Gastrocnemius medialis (tissue), 4 donors: ENCODE results near the gene SBSN. TPM values are rescaled to one million over a fixed set of nuclear protein-coding genes. Genes with fewer than 3 reads are reported as not detected.

Experiments used
- ATAC-seq, 2 donors: fragments of 150-250 bp; one replicate each; pipeline ENCODE4 v1.9.1; 2016
- DNase-seq, 2 donors: peaks; one replicate each; pipeline ENCODE4 v3.0.0-alpha.2; 2019
- H3K27ac ChIP-seq, 4 donors: fragments of 200-600 bp; sonication (generic); 1 replicate in 1 of 4; 2 replicates in 3 of 4; pipeline ENCODE4 v1.5.1; 2016 to 2018; ENCODE audit warnings: mild to moderate bottlenecking in 2 of 4, moderate library complexity in 1 of 4
- H3K27me3 ChIP-seq, 3 donors: fragments of 200-600 bp; sonication (generic) in 2 of 3; 1 replicate in 1 of 3; 2 replicates in 2 of 3; pipeline versions ENCODE4 v1.5.1 to v1.6.0; 2016 to 2019; ENCODE audit warnings: mild to moderate bottlenecking in 1 of 3, moderate library complexity in 1 of 3
- H3K36me3 ChIP-seq, 2 donors: fragments of 200-600 bp; sonication (generic) in 1 of 2; one replicate each; pipeline ENCODE4 v1.5.1; 2017 to 2018
- H3K4me1 ChIP-seq, 2 donors: fragments of 200-600 bp; sonication (generic) in 1 of 2; one replicate each; pipeline ENCODE4 v1.5.1; 2016 to 2017; ENCODE audit warnings: mild to moderate bottlenecking in 2 of 2
- H3K4me3 ChIP-seq, 4 donors: fragments of 200-600 bp; sonication (generic) in 3 of 4; 1 replicate in 1 of 4; 2 replicates in 3 of 4; pipeline ENCODE4 v1.5.1; 2016 to 2019; ENCODE audit warnings: mild to moderate bottlenecking in 2 of 4
- H3K9me3 ChIP-seq, 3 donors: fragments of 200-600 bp; sonication (generic) in 2 of 3; 1 replicate in 1 of 3; 2 replicates in 2 of 3; pipeline ENCODE4 v1.5.1; 2016 to 2019
- CTCF ChIP-seq, 5 experiments: fragments of 450-650 bp in 3 of 5; fragments of 200-600 bp in 2 of 5; sonication (generic) in 2 of 5; IDR thresholded peaks in 4 of 5; conservative IDR thresholded peaks in 1 of 5; 1 replicate in 4 of 5; 2 replicates in 1 of 5; pipeline ENCODE4 v1.5.1; 2016 to 2019; ENCODE audit warnings: antibody characterized with exemption in 5 of 5, mild to moderate bottlenecking in 3 of 5, moderate library complexity in 3 of 5
- POLR2A ChIP-seq, 2 donors: fragments of 450-650 bp; IDR thresholded peaks; one replicate each; pipeline ENCODE4 v1.6.1; 2017; ENCODE audit warnings: antibody characterized with exemption in 2 of 2, mild to moderate bottlenecking in 2 of 2, moderate library complexity in 2 of 2
- in situ Hi-C, 4 donors: fragments of 200-750 bp; cut with MboI; loops; one replicate each; pipeline versions ENCODE4 v1.15.0 to v1.8.0; 2017; ENCODE audit warnings: low sequenced_read_pairs in 4 of 4
- intact Hi-C: fragments of 100-400 bp; cut with DNase I; formaldehyde crosslinking; loops from one replicate; pipeline ENCODE4 v1.15.1; 2023; ENCODE audit warnings: low total_unique reads
- total RNA-seq, 4 donors: library from RNA; depleted of rRNA; stranded (reverse); fragments of >200 nt; gene quantifications; one replicate each; pipeline versions ENCODE4 v1.1.0 to v1.2.3, GENCODE V29; 2016

SBSN gene
- total RNA-seq, 4 donors from 2014 or later = not detected

GRCh38 chr19:35565016-35565856 lies 37.1 kb upstream of the SBSN start:
- no peaks in the 10 kb centered on the region for H3K4me1 ChIP-seq
- no peaks in the 10 kb centered on the region for H3K9me3 ChIP-seq
- no peak for ATAC-seq
- intact Hi-C loops (no loop called here), in situ Hi-C loops (no loop called here)
- H3K27me3 ChIP-seq = peaks cover 3 to 7% (median 7%) of the 10 kb centered on the region in 3 donors
- no peak overlapping the region for H3K4me3 ChIP-seq
- H3K27ac ChIP-seq = no peak overlapping the region
- TF ChIP-seq CTCF (IDR thresholded peaks at IDR 0.05 in 4 of 5, conservative IDR thresholded peaks at IDR 0.05 in 1 of 5) (no peak), POLR2A (IDR thresholded peaks at IDR 0.05) (no peak)
- DNase-seq = no peak
- no peaks in the 10 kb centered on the region for H3K36me3 ChIP-seq

GRCh38 chr19:35563207-35563829 lies 35.2 kb upstream of the SBSN start, which contains the start of gene ATP4A:
Gene ATP4A (minus strand): TSS chr19:35563658. CDS start chr19:35563629, 29 bp downstream.
- DNase-seq = no peak
- no peak within 1 kb of the TSS for H3K4me3 ChIP-seq
- ATAC-seq = no peak
- H3K9me3 ChIP-seq = no peaks in the 10 kb centered on the region
- no peak within 1 kb of the TSS for H3K27ac ChIP-seq
- intact Hi-C loops (no loop called here), in situ Hi-C loops (no loop called here)
- H3K36me3 ChIP-seq = no peaks in the 10 kb centered on the region
- H3K27me3 ChIP-seq = peaks cover 14 to 24% (median 24%) of the 10 kb centered on the region in 3 donors
- H3K4me1 ChIP-seq = peaks cover 0 to under 1% of the 10 kb centered on the region in 2 donors
- TF ChIP-seq CTCF (IDR thresholded peaks at IDR 0.05 in 4 of 5, conservative IDR thresholded peaks at IDR 0.05 in 1 of 5) = no peak
- TF ChIP-seq POLR2A (IDR thresholded peaks at IDR 0.05) = no peak

GRCh38 chr19:35562776-35563175 lies 34.7 kb upstream of the SBSN start:
- Histone ChIP-seq H3K9me3 (no peaks in the 10 kb centered on the region), H3K27ac (no peak overlapping the region), H3K4me3 (no peak overlapping the region), H3K4me1 (peaks cover 0 to 6% of the 10 kb centered on the region in 2 donors), H3K27me3 (peaks cover 19 to 29% (median 29%) of the 10 kb centered on the region in 3 donors), H3K36me3 (no peaks in the 10 kb centered on the region)
- in situ Hi-C loops = no loop called here
- intact Hi-C loops = no loop called here
- TF ChIP-seq CTCF (IDR thresholded peaks at IDR 0.05 in 4 of 5, conservative IDR thresholded peaks at IDR 0.05 in 1 of 5) (no peak), POLR2A (IDR thresholded peaks at IDR 0.05) (no peak)
- ATAC-seq (no peak), DNase-seq (no peak)

- DNase-seq (no peak), ATAC-seq (no peak)
- Histone ChIP-seq H3K27me3 (peaks cover 19 to 30% (median 29%) of the 10 kb centered on the region in 3 donors), H3K36me3 (no peaks in the 10 kb centered on the region), H3K4me3 (no peak overlapping the region), H3K9me3 (no peaks in the 10 kb centered on the region), H3K4me1 (peaks cover 0 to 9% of the 10 kb centered on the region in 2 donors), H3K27ac (no peak overlapping the region)
- intact Hi-C loops (no loop called here), in situ Hi-C loops (no loop called here)
- no peak for TF ChIP-seq CTCF (IDR thresholded peaks at IDR 0.05 in 4 of 5, conservative IDR thresholded peaks at IDR 0.05 in 1 of 5)
- no peak for TF ChIP-seq POLR2A (IDR thresholded peaks at IDR 0.05)
These were observed 34.2 kb upstream of the SBSN start for GRCh38 chr19:35562336-35562735.
